K562 (cell line): ENCODE data around the gene HSD3B7. TPM values are rescaled to one million over a fixed set of nuclear protein-coding genes. Genes with fewer than 3 reads are reported as not detected.

ENCODE experiments used
- ARID1B ChIP-seq: fragments of 450-650 bp; IDR thresholded peaks from 2 replicates; pipeline ENCODE4 v1.6.1; 2016; ENCODE audit warnings: antibody characterized with exemption, mild to moderate bottlenecking, inconsistent platforms
- ATF4 ChIP-seq: fragments of 450-650 bp; formaldehyde crosslinking; IDR thresholded peaks from 2 replicates; pipeline ENCODE4 v1.4.0; 2022; ENCODE audit warnings: mild to moderate bottlenecking, moderate library complexity
- BCL6 ChIP-seq: fragments of 250-450 bp; sonication (Bioruptor Pico); IDR thresholded peaks from 2 replicates; pipeline ENCODE4 v1.4.0; 2020
- CREB3 ChIP-seq: fragments of 450-650 bp; conservative IDR thresholded peaks from 2 replicates; pipeline ENCODE4 v1.6.1; 2016; ENCODE audit warnings: missing genetic modification characterization, low read depth, mild to moderate bottlenecking, missing compliant biosample characterization, moderate library complexity
- HBP1 ChIP-seq: fragments of 450-650 bp; formaldehyde crosslinking; IDR thresholded peaks from 2 replicates; pipeline ENCODE4 v1.4.0; 2022; ENCODE audit warnings: missing genetic modification characterization
- HES1 ChIP-seq: fragments of 450-650 bp; IDR thresholded peaks from 2 replicates; pipeline ENCODE4 v1.6.1; 2016; ENCODE audit warnings: low read depth, mild to moderate bottlenecking, moderate library complexity
- HMG20B ChIP-seq: fragments of 250-450 bp; sonication (Bioruptor Pico); IDR thresholded peaks from 2 replicates; pipeline ENCODE4 v1.5.0; 2021; ENCODE audit warnings: mild to moderate bottlenecking
- JUND ChIP-seq, 2 experiments: IDR thresholded peaks; 2 replicates in 1 of 2; 3 replicates in 1 of 2; pipeline ENCODE4 v1.6.1; 2011; ENCODE audit warnings: borderline replicate concordance in 2 of 2, low read depth in 2 of 2, low read length in 2 of 2, improper control_type of control experiment in 1 of 2, missing biosample characterization in 1 of 2, missing genetic modification characterization in 1 of 2, missing genetic modification reagents in 1 of 2
- MTA3 ChIP-seq: fragments of 450-650 bp; formaldehyde crosslinking; IDR thresholded peaks from 2 replicates; pipeline ENCODE4 v1.6.1; 2017; ENCODE audit warnings: mild to moderate bottlenecking, borderline replicate concordance
- MTF1 ChIP-seq: fragments of 250-450 bp; sonication (Bioruptor Pico); IDR thresholded peaks from 2 replicates; pipeline ENCODE4 v1.9.0; 2021; ENCODE audit warnings: moderate library complexity, mild to moderate bottlenecking, inconsistent platforms, borderline replicate concordance
- NFE2 ChIP-seq: IDR thresholded peaks from 2 replicates; pipeline ENCODE4 v1.6.1; 2014; ENCODE audit warnings: antibody characterized with exemption, low read depth
- RBFOX2 ChIP-seq: fragments of 200-400 bp; formaldehyde crosslinking; IDR thresholded peaks from 2 replicates; pipeline ENCODE4 v1.6.1; 2017; ENCODE audit warnings: low read depth, mild to moderate bottlenecking, low read length, moderate library complexity
- RBM39 ChIP-seq: fragments of 200-400 bp; formaldehyde crosslinking; optimal IDR thresholded peaks from 2 replicates; pipeline ENCODE3; 2018; ENCODE audit warnings: low read depth, low read length
- SMARCA5 ChIP-seq: fragments of 450-650 bp; IDR thresholded peaks from 2 replicates; pipeline ENCODE4 v1.6.1; 2016
- TEAD2 ChIP-seq: fragments of 450-650 bp; IDR thresholded peaks from 2 replicates; pipeline ENCODE4 v1.6.1; 2016; ENCODE audit warnings: missing genetic modification characterization, control low read depth, missing compliant biosample characterization
- XRCC5 ChIP-seq: fragments of 200-400 bp; formaldehyde crosslinking; IDR thresholded peaks from 2 replicates; pipeline ENCODE4 v1.6.1; 2017; ENCODE audit warnings: low read depth, mild to moderate bottlenecking, low read length
- ZBTB33 ChIP-seq: sonication (generic); formaldehyde crosslinking; IDR thresholded peaks from 2 replicates; pipeline ENCODE4 v1.8.1; 2023; ENCODE audit warnings: mild to moderate bottlenecking, missing genetic modification reagents
- ZC3H8 ChIP-seq: fragments of 450-650 bp; IDR thresholded peaks from 2 replicates; pipeline ENCODE4 v1.6.1; 2017
- ZNF398 ChIP-seq: fragments of 250-450 bp; sonication (Bioruptor Pico); IDR thresholded peaks from 2 replicates; pipeline ENCODE4 v1.8.0; 2021; ENCODE audit warnings: moderate library complexity, mild to moderate bottlenecking, inconsistent platforms
- ZNF436 ChIP-seq: fragments of 250-450, 450-650 bp; sonication (Bioruptor Pico); formaldehyde crosslinking; IDR thresholded peaks from 2 replicates; pipeline ENCODE4 v1.7.0; 2020; ENCODE audit warnings: mild to moderate bottlenecking
- ZNF57 ChIP-seq: fragments of 450-650 bp; formaldehyde crosslinking; IDR thresholded peaks from 2 replicates; pipeline ENCODE4 v1.4.0; 2020; ENCODE audit warnings: mild to moderate bottlenecking, moderate library complexity
- polyA plus RNA-seq, 8 experiments: library from polyadenylated mRNA; depleted of rRNA in 4 of 8; stranded (reverse) in 5 of 8; unstranded in 3 of 8; fragments of >200 nt; fragmentation: Nextera tagmentation in 2 of 8; fragmentation: Illumina TruSeq in 1 of 8; extraction: Ambion mirVana in 2 of 8; extraction: Trizol in 1 of 8; gene quantifications; 2 replicates each; pipeline versions ENCODE4 v1.2.1 to v1.2.3, GENCODE V29; 2011 to 2014; ENCODE audit warnings: inconsistent platforms in 1 of 8, missing spikeins in 1 of 8
- total RNA-seq, 7 experiments: library from RNA; depleted of rRNA in 6 of 7; stranded (reverse); fragments of >200 nt in 6 of 7; fragmentation: Illumina TruSeq in 2 of 7; extraction: Trizol in 2 of 7; gene quantifications; 2 replicates each; pipeline versions ENCODE4 v1.2.1 to v1.2.3, GENCODE V29; 2011 to 2021; ENCODE audit warnings: low replicate concordance in 1 of 7

The HSD3B7 gene
- total and polyA plus RNA-seq, 9 of the 15 experiments (the other 6 are each of a cell fraction or from before 2014, with no cell fraction given), result 5.4 to 49.1 (median 23.0) TPM

- TF ChIP-seq CREB3 (tag) (no peak), ARID1B (no peak), NFE2 (no peak), ZBTB33 (CRISPR knock-in tag) (peak; percentile 99), ZC3H8 (no peak), HBP1 (CRISPR knock-in tag) (no peak), ZNF57 (CRISPR knock-in tag) (no peak), HMG20B (CRISPR knock-in tag) (no peak), BCL6 (CRISPR knock-in tag) (no peak), TEAD2 (tag) (no peak), JUND (IDR thresholded peaks at IDR 0.05; ENCODE audit: borderline replicate concordance, low read depth, low read length) (no peak; the same call in 1 of the 2 replicates), JUND (tag; IDR thresholded peaks at IDR 0.05; ENCODE audit: borderline replicate concordance, low read depth, low read length) (peak; percentile 13; the same call in 1 of the 3 replicates), ATF4 (CRISPR knock-in tag) (no peak), RBM39 (no peak), HES1 (no peak), MTF1 (CRISPR knock-in tag) (no peak), MTA3 (peak; percentile 68; the same call in 1 of the 2 replicates), SMARCA5 (no peak), ZNF436 (CRISPR knock-in tag) (no peak), ZNF398 (CRISPR knock-in tag) (no peak), XRCC5 (peak; percentile 32; the same call in 1 of the 2 replicates), RBFOX2 (peak; percentile 59)
Measured at GRCh38 chr16:30953511-30954124, 31.4 kb upstream of the HSD3B7 start (continued).
